Retinal pigment epithelial cell (primary cell): ENCODE data around the gene EFTUD2.

Experiments
- DNase-seq: peaks from one replicate; pipeline ENCODE4 v3.0.0-alpha.2; 2010; ENCODE audit warnings: low read depth
- H3K4me3 ChIP-seq: 2 replicates; pipeline ENCODE4 v1.5.1; 2011; ENCODE audit warnings: mild to moderate bottlenecking, low read length, control low read depth, moderate library complexity
- TF ChIP-seq, protein P1 (sequence below): conservative IDR thresholded peaks from 2 replicates; pipeline ENCODE4 v1.5.1; 2011; ENCODE audit warnings: low read depth, low read length, control low read depth, inconsistent platforms

The EFTUD2 gene

DNA sequence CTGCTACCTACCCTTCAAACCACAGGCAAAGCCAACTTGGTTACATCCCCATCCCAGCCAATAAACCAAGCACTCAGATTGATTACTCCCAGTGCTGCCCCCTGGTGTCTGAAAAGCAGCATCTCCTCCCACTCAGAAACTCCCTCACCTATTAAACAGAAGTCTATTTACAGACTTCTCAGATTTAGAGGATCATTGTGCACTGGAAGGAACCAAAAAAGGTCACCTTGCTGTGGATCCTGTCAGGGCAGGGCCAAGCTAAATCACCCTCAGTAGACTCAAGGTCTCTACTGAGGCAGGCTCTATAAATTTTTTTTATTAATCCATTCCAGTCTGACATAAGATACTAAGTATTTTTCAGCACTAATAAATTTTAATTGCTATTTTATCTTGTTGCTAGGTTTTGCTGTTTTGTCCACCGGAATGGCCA is 34.0 kb downstream of the EFTUD2 start:
- DNase-seq: peak; percentile 24
- no peak overlapping the region for H3K4me3 ChIP-seq
- TF ChIP-seq, protein P1, sequence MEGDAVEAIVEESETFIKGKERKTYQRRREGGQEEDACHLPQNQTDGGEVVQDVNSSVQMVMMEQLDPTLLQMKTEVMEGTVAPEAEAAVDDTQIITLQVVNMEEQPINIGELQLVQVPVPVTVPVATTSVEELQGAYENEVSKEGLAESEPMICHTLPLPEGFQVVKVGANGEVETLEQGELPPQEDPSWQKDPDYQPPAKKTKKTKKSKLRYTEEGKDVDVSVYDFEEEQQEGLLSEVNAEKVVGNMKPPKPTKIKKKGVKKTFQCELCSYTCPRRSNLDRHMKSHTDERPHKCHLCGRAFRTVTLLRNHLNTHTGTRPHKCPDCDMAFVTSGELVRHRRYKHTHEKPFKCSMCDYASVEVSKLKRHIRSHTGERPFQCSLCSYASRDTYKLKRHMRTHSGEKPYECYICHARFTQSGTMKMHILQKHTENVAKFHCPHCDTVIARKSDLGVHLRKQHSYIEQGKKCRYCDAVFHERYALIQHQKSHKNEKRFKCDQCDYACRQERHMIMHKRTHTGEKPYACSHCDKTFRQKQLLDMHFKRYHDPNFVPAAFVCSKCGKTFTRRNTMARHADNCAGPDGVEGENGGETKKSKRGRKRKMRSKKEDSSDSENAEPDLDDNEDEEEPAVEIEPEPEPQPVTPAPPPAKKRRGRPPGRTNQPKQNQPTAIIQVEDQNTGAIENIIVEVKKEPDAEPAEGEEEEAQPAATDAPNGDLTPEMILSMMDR: peak; percentile 87

DNA sequence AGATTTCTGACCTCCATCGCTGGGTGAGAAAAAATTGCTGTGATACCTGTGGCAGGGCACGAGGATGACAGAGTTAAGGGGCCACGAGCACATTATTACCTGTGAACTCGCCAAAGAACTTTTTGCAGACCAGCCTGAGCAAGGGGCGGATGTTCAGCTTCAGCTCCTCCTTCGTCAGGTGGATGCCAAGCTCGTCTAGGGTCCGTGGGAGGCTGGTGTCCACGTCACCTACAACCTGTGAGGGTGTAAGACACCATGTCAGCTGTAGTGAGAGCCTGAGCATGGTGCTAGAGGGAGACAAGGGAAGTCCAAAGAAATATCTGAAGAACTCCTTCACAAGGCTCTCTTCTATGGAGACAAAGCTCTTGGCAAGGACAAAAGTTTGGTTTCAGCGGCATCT is 34.4 kb downstream of the EFTUD2 start:
- no peak for DNase-seq
- no peak overlapping the region for H3K4me3 ChIP-seq
- TF ChIP-seq, protein P1: no peak

DNA sequence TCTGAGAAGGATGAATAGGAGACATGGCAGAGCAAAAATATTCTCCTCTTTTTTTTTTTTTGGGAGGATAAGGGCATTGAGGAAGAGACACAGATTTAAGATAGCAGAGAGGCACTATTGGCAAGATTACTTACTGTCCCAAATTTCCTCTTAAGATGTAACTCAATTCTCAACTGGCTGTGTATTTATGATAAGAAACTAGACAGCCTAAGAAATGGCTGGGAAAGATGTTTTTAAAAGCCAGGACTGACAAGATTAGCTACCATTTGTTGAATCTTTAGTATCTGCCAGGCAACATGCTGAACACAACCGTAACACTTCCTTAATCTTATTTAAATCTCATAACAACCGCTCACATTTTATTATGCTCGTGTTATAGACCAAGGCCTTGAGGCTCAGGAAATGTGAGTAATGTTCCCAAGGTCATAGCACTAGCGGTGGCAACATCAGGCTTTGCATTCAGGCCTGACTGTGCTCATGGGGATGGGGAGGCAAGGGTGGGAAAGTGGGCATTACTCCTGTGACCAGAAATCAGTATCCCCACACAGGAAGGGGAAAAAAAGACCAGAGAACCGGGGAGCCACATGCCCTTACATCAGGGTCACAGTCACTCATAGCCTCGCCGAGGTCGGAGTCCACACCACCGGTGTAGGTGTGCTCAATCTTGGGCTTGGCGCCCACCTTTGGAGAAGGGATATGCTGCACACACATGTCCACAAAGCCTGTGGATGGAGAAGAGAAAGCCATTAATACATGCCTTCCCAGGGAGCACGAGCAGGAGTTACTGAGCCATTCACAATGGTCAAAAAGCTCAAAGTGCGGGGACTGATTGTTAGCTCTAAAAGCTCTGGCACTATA is 36.0 kb downstream of the EFTUD2 start:
- H3K4me3 ChIP-seq: no peak overlapping the region
- no peak for DNase-seq
- TF ChIP-seq, protein P1: no peak

DNA sequence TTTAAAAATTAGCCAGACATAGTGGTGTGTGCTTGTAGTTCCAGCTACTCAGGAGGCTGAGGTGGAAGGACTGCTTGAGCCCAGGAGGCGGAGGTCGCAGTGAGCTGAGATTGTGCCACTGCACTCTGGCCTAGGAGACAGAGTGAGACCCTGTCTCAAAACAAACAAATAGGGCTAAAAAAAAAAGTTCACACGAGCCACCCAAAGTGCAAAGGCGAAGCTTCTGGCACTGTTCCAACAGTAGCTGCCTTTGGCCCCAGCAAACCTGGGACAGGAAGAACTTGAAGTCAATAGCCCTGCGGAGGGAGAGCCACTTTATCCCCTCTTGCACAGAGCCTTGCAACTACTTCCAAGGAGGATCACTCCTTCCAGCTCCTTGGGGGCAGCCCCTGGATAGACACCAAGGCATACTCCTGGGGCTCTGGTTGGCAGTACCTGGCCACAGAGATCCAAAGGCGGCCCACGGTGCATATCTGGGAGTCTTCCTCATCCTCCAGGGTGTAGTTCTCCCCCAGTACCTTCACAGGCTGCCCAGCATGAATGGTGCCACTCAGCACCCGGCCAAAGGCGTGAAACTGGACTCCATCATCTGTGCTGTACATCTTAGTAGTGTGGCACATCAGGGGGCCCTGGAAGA is 36.8 kb downstream of the EFTUD2 start:
- no peak overlapping the region for H3K4me3 ChIP-seq
- DNase-seq: no peak
- TF ChIP-seq, protein P1: no peak

DNA sequence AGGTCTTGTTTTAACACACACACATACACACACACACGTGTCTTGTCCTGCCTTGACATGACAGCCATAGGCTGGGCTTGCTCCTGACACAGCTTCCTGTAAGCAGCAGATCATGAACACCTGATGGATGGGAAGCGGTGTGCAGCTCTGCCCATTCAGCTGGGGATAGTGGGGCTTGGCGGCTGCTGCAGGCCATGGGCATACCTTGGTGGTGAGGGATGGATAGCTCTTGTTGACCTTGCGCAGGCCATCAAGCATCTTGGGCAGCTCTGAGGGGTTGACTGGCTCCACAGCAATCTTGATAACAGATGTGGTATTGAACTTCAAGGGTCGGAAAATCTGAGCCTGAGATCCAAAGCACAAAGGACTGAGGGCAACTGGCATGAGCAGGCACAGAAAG is 39.5 kb downstream of the EFTUD2 start:
- TF ChIP-seq, protein P1: no peak
- DNase-seq: no peak

DNA sequence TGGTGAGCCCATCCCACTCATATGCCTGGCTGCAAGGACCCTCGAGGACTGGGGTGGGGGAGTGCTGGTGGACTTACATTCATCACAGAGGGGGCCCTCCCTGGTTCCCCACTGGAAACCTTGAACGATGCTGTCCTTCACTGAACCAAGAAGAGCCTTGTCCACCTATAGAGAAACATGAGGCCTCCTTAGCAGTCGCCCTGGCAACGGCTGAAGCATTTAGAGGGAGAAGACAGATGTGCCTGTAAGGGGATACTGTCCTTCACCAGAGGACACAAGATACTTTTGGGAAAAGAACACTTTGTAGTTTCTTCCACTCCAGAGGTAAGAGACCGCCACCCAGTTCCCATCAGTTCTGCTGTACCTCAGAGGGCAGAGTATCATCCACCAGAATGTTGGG is 45.1 kb downstream of the EFTUD2 start:
- no peak overlapping the region for H3K4me3 ChIP-seq
- DNase-seq: no peak
- TF ChIP-seq, protein P1: no peak

More for the DNA sequence above, 39.5 kb downstream of the EFTUD2 start:
- no peak overlapping the region for H3K4me3 ChIP-seq
